OCI-M2 (cell line): ENCODE results near the gene SUSD5.
"Not testable (repeated sequence)": the region's sequence is repeated elsewhere in the genome, so short reads cannot be mapped to it uniquely, and the experiment has no call there.

Experiments used
- DNase-seq: peaks from one replicate; lab custom pipeline; 2025; ENCODE audit not compliant: unreplicated experiment; lab: John Stamatoyannopoulos, UW

SUSD5 gene

DNA sequence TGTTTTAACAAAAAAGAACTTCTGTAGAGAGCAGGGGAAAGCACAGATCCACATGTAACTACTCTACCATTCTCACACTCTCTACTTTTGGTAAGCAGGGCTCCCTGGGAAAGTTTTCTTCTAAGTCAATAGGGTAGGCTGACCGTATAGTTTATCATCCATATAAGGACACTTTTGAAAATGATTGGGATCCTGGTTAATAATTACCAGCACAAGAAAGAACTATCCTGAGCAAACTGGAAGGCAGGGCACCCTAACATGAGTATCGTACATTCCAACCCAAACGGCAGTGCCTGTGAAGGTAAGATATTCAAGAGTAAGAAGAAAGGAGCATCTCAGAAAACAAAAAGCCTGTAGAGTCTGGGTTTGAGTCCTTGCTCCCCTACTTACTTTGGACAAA lies 22.1 kb downstream of the SUSD5 start:
- DNase-seq = no peak

DNA sequence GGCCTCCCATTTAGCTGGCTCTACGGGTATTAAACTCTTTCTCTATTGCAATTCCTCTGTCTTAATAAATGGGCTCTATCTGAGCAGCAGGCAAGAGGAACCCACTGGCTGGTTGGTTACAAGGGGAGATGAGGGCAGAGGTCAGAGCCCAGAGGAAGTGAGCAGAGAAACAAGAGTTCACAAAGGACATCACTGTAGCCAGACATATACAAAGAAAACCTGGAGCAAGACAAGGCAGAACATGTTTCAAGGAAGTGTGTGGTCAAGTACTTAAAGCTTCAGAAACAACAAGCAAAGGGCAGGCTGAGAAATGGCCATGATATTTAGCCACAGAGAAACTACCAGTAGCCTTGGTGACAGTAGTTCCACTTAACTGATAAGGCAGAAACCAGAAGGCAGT lies 24.3 kb downstream of the SUSD5 start:
- DNase-seq = no peak

DNA sequence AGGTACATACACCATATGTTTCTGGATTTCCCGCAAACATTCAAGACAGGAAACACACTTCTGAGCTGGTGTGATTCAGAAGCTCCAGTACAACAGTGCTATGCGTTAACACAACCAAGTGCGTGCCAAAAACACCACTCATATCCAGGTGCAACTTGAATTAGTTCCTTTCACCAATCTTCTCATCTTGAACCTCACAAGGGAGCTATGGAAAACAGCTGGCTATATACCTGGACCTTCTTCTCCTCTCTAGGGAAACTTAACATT lies 31.3 kb downstream of the SUSD5 start:
- DNase-seq = no peak

DNA sequence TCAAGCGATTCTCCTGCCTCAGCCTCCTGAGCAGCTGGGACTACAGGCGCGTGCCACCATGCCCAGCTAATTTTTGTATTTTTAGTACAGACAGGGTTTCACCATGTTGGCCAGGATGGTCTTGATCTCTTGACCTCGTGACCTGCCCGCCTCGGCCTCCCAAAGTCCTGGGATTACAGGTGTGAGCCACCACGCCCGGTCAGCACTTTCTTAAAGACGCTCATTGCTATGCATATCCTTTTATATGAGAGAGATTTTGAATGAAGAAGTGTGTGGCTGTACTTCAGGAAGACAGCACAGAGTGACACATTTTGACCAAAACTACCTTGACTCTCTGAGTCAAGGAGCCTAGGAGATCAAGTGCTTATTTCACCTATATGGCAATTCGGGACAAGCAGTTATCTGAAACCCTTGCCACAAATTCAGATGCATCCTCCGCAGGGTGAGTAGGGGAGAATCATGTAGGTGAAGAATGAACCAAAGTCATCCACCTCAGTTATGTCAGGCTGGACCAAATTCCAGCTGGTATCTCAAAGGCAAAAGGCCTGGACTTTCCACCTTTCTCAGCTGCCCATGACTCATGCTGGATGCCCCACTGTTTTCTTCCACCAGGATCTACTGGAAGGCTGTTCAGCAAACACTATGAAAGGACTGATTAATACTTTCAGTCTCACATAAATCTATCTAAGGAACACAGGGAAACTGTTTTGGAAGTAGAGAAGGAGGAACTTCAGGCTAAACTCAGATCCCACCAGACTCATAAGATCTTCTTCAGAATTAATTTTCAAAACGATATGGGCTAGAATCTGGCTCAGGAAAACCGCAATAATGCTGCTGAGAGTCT lies 31.9 kb downstream of the SUSD5 start:
- DNase-seq = no peak

DNA sequence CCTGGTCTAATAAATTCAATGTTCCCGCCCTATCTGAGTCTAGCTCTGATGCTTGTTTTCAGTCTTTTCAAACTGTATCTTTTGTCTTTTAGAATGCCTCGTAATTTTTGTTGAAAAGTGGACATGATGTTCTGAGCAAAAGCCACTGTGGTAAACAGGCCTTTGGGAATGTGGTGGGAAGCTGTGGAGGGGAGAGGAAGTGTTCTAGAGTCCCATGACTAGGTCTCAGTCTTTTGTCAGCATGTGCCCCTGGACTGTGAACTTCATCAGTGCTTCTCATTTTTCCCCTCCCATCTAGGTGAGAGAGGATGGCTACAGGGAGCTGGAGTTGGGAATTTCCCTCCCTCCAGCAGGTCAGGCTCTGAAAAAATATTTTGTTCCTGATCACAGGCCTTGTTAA lies 33.7 kb downstream of the SUSD5 start:
- DNase-seq = no peak

DNA sequence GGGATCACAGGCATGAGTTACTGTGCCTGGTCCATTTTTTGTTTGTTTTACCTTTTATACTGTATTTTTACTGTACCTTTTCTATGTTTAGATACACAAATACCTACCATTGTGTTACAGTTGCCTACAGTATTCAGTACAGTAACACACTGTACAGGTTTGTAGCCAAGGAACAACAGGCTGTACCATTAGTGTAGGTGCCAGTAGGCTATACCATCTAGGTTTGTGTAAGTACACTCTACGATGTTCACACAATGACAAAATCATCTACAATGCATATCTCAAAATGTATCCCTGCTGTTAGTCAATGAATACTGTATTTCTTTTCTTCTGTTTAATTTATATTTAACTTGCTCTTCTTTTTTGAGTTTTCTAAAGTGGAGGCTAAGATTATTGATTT lies 37.0 kb downstream of the SUSD5 start:
- DNase-seq = not testable (repeated sequence)

DNA sequence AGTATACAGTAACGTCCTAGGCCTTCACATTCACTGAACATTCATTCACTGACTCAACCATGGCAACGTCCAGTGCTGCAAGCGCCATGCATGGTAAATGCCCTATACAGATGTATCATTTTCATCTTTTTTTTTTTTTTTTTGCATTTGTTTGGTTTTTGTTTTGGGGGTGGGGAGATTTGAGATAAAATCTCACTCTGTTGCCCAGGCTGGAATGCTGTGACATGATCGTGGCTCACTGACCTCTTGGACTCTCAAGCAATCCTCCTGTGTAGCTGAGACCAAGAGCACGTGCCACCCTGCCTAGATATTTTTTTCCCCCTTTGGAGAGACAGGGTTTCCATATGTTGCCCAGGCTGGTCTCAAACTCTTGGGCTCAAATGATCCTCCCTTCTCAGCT lies 37.4 kb downstream of the SUSD5 start:
- DNase-seq = no peak

DNA sequence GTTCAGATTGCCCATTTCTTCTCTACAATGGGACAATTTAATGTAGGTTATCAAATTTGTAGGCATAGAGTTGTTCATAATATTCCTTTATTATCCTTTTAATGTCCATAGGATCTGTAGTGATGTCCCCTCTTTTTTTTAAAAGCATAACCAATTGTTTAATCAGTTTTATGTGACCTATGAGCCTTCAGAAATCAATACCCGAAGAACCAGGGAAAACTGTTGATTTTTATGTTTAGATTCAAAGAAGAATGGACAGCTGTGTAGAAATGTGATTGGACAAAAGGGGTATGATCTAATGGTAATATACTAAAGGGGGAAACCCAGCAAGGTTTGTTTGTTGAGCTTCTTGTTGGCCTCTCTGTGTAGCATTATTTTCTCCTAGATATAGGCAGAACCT lies 39.5 kb downstream of the SUSD5 start:
- no peak for DNase-seq

DNA sequence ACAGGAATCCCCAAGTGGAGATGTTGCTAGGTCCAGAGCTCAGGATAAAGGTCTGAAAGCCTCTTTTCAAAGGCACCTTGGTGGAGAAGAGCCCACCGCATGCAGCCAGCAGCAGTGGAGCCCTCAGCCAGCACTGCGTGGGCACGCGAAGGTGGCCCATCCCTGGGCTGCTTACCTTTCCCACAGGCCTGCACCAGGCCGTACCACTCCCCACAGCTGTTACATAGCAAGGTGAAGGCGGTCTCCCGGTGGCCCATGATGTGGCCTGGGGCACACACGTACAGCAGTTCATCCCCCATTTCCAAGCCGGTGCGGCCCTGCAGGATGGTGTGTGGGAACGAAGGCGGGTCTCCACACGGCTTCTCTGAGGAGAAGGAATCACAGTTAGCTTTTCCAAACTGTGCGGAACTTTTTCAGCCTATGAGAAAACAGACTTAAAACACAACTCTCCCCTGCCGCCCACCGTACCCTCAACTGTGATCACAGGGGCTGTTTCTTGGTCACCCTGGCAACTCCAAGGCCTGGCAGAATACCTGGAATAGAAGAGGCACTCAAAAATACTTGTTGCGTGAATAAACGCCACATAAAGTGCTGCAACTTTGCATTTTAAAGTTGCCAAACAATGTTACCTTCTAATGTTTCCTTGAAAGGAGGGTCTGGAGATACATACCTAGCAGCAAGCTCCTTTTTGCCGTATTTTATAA lies 43.7 kb downstream of the SUSD5 start:
- DNase-seq = no peak

DNA sequence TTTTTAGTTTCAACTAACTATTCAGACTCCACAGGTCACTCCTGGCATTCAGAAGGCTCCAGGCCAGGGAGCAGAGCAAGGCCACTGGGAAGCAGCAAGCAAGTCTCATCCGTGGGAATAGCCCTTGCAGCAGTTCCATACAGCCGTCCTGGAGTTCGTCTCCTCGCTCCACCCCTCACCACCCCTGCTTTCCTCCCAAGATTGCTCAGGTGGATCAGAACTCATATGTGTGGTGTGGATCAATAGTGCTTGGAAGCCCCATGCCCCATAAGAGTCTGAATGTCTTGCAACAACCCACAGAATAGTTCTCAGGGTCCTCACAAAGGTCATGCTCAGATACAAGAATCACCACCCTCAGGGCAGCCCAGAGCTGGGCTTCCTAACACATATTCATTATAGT lies 44.5 kb downstream of the SUSD5 start:
- no peak for DNase-seq

DNA sequence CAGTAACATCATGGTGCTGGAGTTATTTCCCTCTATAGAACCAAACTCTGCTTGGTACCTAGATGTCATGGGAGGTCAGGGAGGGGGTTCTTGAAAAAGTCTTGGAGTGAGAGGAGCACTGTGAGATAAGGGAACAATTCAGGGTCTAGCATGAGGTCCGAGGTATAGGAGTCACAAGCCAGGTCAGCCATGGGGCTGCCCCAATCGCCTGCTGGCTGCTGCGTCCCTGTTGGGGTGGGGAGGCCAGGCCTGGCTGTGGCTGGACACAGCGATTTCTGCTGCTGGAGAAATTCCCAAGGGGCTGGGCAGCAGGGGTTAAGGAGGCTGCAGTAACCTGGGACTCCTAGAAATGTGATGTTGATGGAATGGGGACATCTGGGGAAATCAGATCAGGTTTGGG lies 44.9 kb downstream of the SUSD5 start:
- no peak for DNase-seq

DNA sequence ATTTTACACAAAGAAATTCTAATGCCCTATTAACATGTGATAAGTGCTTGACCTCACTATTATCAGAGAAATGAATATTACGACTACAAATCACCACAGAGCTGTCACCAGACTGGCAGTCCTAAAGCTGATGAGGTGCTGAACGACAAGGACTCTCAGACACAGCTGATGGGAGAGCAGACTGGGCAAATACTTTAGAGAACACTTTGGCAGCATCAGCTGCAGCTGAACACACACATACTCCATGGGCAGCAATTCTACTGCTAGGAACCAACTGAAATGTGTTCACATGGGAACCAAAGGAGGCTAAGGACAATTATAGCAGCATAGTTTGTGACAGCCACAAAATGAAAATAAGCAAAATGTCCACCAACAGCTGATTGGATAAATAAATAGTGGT lies 45.5 kb downstream of the SUSD5 start:
- DNase-seq = no peak

DNA sequence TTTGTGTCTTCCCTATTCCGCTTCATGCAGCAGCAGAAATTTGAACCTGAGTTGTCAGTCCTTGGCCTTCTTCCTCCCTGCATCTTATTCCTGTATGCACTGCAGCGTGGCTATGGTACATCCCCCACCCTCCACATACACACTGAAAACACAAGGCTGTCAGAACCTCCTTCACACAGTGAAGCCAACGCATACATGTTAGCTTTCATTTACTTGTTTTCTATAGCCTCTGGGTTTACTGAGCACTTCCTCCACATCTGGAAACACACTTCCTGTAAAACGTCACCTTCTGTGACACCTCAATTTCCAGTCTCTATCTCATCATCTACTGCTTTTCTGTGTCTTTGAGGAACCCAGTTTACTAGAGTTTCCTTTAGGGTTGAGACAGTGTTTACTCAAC lies 47.0 kb downstream of the SUSD5 start:
- no peak for DNase-seq

DNA sequence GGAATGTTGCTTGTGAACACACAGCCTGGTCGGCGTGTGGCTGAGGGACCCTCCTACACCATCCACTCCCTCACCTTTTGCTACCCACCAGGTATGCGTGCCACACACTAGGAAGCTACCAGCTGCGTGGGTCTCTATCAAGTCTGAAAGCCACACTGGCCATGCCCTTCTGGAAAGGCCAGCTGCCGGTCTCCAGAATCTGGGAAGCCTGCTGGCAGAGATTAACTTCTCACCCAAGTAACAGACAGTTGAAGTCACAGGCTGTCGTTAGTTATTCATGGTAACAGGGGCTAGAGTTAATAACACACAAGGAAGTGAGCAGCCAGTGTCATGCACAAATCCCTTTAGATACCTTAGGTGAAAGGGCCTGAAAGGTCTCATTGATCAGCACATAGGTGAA lies 48.1 kb downstream of the SUSD5 start:
- DNase-seq = no peak

DNA sequence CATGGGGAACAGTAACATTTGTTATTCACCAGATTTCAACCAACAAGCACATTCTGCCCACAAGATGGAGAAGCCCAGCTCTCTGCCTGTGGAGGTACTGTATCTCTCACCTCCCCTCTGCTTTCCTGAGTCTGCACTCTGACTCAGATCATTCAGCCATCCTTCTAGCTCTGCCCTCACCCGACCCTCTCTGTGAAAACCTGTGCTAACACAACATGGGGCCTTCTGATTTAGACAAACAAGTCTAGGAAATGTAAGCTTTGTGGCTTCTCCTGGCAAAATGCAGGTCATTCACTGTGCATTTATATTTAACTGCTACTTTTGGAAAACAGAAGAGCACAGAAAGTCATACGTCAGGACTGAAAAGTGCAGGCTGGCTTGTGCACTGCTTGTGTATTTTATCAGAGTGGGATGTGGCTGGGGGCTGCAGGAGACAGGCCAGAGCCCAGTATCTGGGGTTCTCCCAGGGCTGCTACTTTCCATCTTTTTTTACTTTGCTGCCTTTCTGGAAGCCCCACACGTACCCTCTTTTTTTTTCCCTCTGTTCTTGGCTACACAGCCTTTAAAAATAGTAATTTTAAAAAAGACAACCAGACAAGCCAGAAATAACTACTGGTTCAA lies 50.8 kb downstream of the SUSD5 start:
- DNase-seq = no peak

DNA sequence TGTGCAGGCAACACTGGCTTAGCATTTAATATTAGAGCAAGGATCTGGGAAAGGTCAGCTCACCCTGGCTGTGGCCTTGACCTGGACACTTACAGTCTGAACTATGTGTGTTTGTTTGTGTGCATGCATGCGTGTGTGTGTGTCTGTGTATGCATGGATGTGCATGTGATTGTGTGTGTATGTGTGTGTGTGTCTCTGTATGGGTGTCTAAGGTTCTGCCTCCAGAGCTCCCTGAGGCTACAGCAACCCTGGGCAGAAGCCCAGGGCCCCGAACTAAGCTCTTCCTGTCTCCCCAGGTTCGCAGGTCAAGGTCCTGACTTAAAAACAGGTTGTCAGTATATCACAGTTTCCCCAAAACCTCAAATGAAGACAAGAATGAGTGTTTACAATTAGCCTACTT lies 51.3 kb downstream of the SUSD5 start:
- DNase-seq = no peak

DNA sequence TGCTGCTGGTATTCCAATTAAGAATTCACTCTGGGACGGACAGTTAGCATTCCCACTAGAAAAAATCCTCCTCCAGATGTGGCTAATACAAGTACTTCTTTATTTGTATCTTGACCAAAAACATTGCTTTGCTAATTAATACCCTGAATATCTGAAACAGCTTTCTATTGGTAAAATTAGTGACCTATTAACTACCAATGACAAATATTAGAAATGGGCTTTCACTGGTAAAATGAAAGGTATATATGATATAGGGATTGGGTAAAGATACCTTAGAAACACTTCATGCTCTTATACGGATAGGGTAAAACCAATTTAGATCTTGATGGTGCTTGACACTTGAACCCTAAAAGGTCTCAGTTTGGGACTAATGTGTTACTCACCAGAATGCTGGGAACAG lies 52.5 kb downstream of the SUSD5 start:
- DNase-seq = no peak

DNA sequence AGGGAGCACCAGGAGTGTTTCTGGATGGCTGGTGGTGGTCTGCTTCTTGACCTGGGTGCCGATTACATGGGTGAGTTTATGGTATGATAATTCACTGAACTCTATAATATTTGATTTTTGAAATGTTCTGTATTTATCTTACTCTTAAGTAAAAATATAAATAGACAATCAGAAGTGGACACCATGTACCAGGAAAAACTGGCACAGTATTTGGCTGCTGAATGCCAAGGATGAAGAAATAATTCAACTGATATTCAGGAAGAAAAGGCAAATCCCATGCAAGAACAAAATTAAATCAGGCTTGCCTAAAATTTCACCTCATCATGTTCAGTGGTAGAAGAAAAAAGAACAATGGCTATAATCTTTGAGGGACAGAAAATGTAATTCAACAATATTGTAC lies 53.2 kb downstream of the SUSD5 start:
- no peak for DNase-seq

DNA sequence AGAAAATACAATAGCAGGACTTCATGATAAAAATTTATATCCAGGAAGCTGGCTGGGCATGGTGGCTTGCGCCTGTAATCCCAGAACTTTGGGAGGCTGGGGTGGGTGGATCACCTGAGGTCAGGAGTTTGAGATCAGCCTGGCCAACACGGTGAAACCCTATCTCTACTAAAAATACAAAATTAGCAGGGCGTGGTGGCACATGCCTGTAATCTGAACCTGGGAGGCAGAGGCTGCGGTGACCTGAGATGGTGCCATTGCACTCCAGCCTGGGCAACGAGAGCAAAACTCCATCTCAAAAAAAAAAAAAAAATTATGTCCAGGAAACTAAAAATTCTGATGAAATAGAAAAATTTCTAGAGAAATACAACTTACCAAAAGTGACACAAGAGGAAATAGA lies 56.0 kb downstream of the SUSD5 start:
- not testable (repeated sequence) for DNase-seq

DNA sequence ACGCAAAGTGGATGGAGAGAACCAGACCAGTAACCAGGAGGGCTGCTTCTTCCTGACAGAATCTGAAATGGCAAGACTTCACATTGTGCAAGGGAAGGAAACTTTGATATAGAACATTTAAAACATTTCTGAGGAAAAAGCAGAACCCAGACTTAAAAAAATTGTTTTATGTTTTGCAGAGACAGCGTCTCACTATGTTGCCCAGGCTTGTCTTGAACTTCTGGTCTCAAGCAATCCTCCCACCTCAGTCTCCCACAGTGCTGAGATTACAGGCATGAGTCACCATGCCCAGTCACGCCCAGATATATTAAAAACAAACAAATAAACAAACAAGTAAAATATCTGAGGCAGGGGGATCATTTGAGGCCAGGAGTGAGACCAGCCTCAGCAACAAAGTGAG lies 58.6 kb downstream of the SUSD5 start:
- DNase-seq = no peak

DNA sequence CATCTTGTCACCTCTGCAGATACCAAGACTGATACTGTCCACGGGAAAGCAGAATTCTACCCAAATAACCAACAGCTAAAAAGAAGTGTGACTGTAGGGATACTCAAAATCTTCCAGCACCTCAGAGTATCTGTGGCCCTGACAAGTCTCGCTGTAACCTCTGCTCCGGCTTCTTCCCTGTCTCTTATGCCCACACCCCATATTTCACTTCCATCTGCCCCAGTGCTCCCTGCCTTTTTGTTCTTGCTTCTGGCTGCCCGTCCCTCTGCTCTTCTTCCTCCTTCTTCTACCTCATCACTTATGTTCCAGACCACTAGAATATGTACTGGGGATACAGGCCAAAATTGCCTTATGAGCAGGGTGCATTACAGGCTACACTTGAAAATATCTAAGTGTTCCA lies 59.4 kb downstream of the SUSD5 start:
- DNase-seq = no peak

DNA sequence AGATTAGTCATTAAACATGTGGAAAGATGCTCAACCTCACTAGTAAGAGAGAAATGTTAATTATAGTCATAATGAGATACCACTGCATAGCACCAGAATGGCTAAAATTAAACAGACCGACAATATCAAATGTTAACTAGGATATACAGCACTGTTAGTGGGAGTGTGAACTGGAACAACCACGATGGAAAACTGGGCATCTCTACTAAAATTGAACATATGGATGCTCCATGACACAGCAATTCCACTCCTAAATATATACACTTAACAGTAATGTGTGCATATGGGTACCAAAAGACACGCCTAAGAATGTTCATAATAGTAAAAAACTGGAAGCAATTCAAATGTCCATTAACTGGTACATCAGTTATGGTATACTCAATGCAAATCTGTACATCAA lies 63.3 kb downstream of the SUSD5 start:
- DNase-seq = no peak

DNA sequence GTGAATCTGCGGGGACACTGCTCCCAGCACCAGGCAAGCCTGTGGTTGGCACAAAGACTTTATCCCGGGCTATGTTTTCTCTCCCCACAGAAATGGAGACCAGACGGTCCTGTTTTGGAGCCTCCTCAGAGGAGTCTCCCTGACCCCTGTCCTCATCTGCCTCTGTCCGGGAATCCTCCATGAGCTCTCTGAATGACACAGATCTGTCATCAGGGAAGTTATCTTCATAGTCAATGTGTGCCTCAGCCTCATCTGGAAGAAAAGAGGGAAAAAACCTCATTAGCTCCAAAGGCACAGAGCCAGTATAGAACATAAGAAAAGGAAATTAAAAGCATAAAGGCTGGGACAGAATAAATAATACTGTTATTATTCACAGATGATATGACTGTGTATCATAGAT lies 64.8 kb downstream of the SUSD5 start:
- no peak for DNase-seq
